Measurements from ENCODE around the gene CFAP61. TPM values are rescaled to one million over a fixed set of nuclear protein-coding genes. Genes with fewer than 3 reads are reported as not detected.

CFAP61 gene
- total RNA-seq, 4 donors from 2014 or later, result 0.19 to 1.4 (median 1.1) TPM

- H3K4me3 ChIP-seq (ENCODE audit: low read depth, poor library complexity, severe bottlenecking), result no peak overlapping the region
- WGBS, 2 donors, result 81 to 83% methylated on average over 5 of the region's 5 CpGs
- no peak for DNase-seq (ENCODE audit: low spot score in 2 of 2)
- intact Hi-C loops (cut with DNase I; ENCODE audit: low total_unique reads), result no loop called here
- no peak for TF ChIP-seq CTCF (IDR thresholded peaks at IDR 0.05)
- TF ChIP-seq POLR2A (IDR thresholded peaks at IDR 0.05), result no peak
Observed at GRCh38 chr20:20139403-20139802, 87.1 kb downstream of the CFAP61 start.

- intact Hi-C loops (cut with DNase I; ENCODE audit: low total_unique reads), result no loop called here
- H3K4me3 ChIP-seq (ENCODE audit: low read depth, poor library complexity, severe bottlenecking), result no peak overlapping the region
- WGBS, 2 donors, result 62 to 67% methylated on average over 2 of the region's 2 CpGs
- DNase-seq (ENCODE audit: low spot score in 2 of 2), result no peak
- no peak for TF ChIP-seq POLR2A (IDR thresholded peaks at IDR 0.05)
- TF ChIP-seq CTCF (IDR thresholded peaks at IDR 0.05), result no peak
Observed at GRCh38 chr20:20143165-20143564, 90.8 kb downstream of the CFAP61 start.

GRCh38 chr20:20143646-20144045, 91.3 kb downstream of the CFAP61 start:
- TF ChIP-seq CTCF (IDR thresholded peaks at IDR 0.05), result no peak
- TF ChIP-seq POLR2A (IDR thresholded peaks at IDR 0.05), result no peak
- intact Hi-C loops (cut with DNase I; ENCODE audit: low total_unique reads), result no loop called here
- no peak for DNase-seq (ENCODE audit: low spot score in 2 of 2)
- H3K4me3 ChIP-seq (ENCODE audit: low read depth, poor library complexity, severe bottlenecking), result no peak overlapping the region
- WGBS, 2 donors, result 61 to 69% methylated on average over 2 of the region's 2 CpGs

- H3K4me3 ChIP-seq (ENCODE audit: low read depth, poor library complexity, severe bottlenecking), result no peak overlapping the region
- intact Hi-C loops (cut with DNase I; ENCODE audit: low total_unique reads), result no loop called here
- no peak for DNase-seq (ENCODE audit: low spot score in 2 of 2)
- WGBS, 2 donors, result 81 to 97% methylated on average over 2 of the region's 2 CpGs
- no peak for TF ChIP-seq CTCF (IDR thresholded peaks at IDR 0.05)
Observed at GRCh38 chr20:20148779-20149178, 96.4 kb downstream of the CFAP61 start.

GRCh38 chr20:20150241-20150640, 97.9 kb downstream of the CFAP61 start:
- intact Hi-C loops (cut with DNase I; ENCODE audit: low total_unique reads), result no loop called here
- TF ChIP-seq CTCF (IDR thresholded peaks at IDR 0.05), result no peak
- TF ChIP-seq POLR2A (IDR thresholded peaks at IDR 0.05), result no peak
- DNase-seq (ENCODE audit: low spot score in 2 of 2), result no peak
- no peak overlapping the region for H3K4me3 ChIP-seq (ENCODE audit: low read depth, poor library complexity, severe bottlenecking)
- WGBS, 2 donors, result 76 to 87% methylated on average over 2 of the region's 2 CpGs

- TF ChIP-seq CTCF (IDR thresholded peaks at IDR 0.05), result no peak
- TF ChIP-seq POLR2A (IDR thresholded peaks at IDR 0.05), result no peak
- DNase-seq (ENCODE audit: low spot score in 2 of 2), result no peak
- no peak overlapping the region for H3K4me3 ChIP-seq (ENCODE audit: low read depth, poor library complexity, severe bottlenecking)
- intact Hi-C loops (cut with DNase I; ENCODE audit: low total_unique reads), result no loop called here
- 22 to 55% methylated on average over 2 of the region's 2 CpGs for WGBS, 2 donors
Observed at GRCh38 chr20:20160520-20160919, 108.2 kb downstream of the CFAP61 start.
